ENCODE measurements around the gene SCD.

GRCh38 chr10:100347568-100348195, 649 bp downstream of the SCD start:
- TF ChIP-seq RAD21 (IDR thresholded peaks at IDR 0.05; ENCODE audit: insufficient read depth, low read depth, low read length) = no peak
- TF ChIP-seq ATF3 (IDR thresholded peaks at IDR 0.05; ENCODE audit: borderline replicate concordance, extremely low read depth, low read depth, low read length) = no peak
- no peak for TF ChIP-seq IKZF1 (conservative IDR thresholded peaks at IDR 0.05)

Data from GM12878 (cell line).